Amniotic epithelial cell (primary cell): ENCODE data around the gene KLHL22.
A peak's percentile ranks its signal among the peaks of the same experiment; 100 is the strongest.
"Not testable (repeated sequence)": the region's sequence is repeated elsewhere in the genome, so short reads cannot be mapped to it uniquely, and the experiment has no call there.

Source experiments
- DNase-seq: peaks from one replicate; pipeline ENCODE4 v3.0.0-alpha.2; 2010; ENCODE audit warnings: low read depth

KLHL22 gene

DNA sequence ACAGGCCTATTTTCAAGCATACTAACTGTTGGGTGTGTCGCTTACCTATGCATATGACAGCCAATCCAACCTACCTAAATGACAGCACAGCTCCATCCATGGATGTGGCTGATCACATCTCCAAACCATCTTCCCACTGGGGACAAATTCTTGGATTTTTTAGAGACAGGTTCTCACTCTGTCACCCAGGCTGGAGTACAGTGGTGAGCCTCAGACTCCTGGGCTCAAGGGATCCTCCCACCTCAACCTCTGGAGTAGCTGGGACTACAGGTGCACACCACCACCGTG is 76.0 kb downstream of the KLHL22 start:
- no peak for DNase-seq

DNA sequence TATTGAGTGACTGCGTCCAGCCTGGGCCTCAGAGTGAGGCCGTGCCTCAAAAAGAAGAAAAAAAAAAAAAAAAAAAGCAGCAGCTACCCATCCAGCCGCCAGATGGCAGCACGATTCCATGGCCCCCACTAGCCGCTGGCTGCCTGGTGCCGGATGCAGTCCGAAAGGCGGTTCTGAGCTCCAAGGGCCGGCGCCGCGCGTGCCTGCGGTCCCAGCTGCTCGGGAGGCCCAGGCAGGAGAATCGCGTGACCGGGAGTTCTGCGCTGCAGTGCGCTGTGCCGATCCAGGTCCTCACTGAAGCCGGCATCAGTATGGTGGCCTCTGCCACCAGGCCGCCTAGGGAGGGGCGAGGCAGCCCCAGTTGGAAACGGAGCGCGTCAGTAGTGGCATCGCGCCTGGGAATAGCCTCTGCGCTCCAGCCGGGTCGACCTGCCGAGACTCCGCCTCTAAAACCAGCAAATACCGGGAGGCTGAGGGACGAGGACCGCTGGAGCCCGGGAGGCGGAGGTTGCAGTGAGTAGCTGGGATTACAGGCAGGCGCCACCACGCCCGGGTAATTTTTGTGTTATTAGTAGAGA is 77.3 kb downstream of the KLHL22 start:
- peak; percentile 69 for DNase-seq

DNA sequence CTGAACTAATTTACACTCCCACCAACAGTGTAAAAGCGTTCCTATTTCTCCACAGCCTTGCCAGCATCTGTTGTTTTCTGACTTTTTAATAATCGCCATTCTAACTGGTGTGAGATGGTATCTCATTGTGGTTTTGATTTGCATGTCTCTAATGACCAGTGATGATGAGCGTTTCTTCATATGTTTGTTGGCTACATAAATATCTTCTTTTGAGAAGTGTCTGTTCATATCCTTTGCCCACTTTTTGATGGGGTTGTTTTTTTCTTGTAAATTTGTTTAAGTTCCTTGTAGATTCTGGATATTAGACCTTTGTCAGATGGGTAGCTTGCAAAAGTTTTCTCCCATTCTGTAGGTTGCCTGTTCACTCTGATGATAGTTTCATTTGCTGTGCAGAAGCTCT is 79.9 kb downstream of the KLHL22 start:
- DNase-seq = not testable (repeated sequence)

DNA sequence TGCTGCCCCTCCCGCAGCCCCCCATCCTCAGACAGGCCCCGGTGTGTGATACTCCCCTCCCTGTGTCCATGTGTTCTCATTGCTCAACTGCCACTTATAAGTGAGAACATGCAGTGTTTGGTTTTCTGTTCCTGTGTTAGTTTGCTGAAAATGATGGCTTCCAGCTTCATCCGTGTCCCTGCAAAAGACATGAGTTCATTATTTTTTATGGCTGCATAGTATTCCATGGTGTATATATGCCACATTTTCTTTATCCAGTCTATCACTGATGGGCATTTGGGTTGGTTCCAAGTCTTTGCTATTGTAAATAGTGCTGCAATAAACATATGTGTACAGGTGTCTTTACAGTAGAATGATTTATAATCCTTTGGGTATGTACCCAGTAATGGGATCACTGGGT is 80.4 kb downstream of the KLHL22 start:
- DNase-seq = not testable (repeated sequence)

DNA sequence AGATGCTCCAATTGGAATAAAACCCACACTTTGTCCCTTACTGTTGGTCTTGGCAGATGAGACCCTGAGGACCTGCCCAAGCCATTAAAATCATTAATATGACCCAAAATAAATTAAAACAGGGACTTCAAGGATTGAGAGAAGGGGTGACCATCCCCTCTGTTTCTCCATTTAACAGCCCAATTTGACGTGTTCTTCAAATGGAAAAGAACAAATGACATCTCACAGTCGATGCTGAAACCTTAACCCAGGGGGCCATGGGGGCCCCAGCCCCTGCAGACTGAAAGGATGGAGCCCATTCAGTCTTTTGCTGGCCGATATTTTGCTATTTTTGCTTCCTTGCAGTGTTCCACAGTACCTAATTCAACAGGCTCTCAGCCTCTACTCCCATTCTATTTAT is 81.1 kb downstream of the KLHL22 start:
- no peak for DNase-seq

DNA sequence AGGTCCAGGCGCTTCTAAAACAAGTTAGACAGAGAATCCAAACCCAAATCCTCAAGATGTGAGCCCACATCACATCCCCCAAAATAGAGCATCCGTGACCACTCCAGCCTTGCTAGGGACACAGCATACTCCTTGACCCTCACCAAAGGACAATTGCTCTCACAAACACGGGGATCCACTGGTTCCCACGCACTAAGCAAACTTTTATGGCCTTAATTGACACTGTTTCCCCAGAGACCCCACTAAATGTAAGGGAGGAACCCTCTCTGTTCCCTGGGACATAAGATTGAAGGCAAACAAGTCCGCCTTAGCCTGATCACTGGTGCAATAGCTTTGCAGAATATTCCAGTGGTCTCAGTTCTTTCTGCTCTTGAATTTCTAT is 81.5 kb downstream of the KLHL22 start:
- no peak for DNase-seq

DNA sequence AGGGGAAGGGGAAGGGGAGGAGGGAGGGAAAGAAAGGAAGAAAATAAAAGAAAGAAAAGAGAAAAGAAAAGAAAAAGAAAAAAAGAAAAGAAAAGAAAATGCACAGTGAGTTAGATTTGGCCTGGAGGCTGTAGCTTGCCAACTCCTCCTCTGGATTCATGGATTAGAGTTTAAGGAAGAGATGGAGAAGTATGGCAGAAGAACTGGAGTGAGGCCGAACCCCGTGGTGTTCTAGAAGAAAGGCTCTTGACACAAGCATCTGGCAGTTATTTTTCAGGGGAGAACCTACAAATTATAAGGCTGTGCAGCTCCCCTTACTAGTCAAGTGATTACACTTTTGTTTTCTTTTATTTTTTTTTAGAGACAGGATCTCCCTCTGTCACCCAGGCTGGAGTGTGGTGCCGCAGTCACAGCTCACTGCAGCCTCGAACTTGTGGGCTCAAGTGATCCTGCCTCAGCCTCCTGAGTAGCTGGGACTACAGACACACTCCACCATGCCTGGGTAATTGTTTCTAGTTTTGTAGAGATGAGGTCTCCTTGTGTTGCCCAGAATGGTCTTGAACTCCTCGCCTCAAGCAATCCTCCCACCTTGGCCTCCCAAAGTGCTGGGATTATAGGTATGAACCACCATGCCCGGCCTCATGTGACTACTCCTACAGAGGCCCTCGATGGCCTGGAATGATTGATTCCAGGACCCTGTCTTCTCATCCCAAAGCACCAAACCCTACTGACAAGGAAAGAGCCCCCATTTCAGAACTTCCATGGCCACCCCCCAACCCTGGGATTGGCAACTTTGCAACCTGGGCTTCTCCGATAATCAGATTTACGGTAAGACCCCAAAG is 82.2 kb downstream of the KLHL22 start:
- DNase-seq = no peak

DNA sequence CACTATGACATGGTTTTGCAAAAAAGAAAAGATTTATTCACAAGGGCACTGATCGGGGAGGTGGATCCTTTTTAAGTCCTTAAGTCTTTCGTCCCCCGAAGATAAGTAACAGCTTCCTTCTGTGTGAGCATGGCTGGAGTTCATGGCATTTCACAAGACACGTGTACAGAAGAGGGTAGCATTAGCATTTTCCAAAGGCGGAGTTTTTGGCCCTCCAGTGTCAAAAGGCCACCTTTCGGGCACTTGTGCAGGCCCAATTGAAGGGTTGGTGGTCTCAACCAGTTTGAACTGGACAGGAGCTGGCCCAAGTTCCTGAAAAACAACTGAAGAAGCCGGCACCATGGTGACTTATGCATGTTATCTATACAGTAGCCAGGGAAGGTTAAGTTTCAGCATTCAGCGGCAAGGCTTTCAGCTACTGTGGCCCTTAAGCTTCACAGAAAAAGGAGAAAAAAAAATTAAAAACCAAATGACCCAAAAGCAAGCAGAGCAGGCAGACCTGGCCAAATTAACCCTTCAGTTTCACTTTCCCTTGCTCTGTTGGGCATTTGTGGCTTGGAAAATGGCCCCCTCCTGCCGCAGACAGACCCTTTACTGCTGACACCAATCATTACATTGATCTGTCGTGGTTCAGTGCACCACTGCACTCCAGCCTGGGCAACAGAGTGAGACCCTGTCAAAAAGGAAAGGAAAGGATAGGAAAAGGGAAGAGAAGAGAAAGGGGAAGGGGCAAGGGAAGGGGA is 83.0 kb downstream of the KLHL22 start:
- no peak for DNase-seq

DNA sequence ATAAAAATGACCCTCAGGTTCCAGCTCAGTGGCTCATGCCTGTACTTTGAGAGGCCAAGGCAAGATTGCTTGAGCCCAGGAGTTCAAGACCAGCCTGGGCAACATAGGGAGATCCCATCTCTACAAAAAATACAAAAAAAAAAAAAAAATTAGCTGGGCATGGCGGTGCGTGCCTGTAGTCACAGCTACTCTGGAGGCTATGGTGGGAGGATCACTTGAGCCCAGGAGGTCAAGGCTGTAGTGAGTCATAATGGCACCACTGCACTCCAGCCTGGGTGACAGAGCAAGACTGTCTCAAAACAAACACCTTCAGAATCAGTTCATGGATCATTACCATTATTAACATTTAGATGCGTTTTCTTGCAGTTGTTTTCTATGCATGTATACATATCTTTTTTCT is 86.2 kb downstream of the KLHL22 start:
- DNase-seq = not testable (repeated sequence)

DNA sequence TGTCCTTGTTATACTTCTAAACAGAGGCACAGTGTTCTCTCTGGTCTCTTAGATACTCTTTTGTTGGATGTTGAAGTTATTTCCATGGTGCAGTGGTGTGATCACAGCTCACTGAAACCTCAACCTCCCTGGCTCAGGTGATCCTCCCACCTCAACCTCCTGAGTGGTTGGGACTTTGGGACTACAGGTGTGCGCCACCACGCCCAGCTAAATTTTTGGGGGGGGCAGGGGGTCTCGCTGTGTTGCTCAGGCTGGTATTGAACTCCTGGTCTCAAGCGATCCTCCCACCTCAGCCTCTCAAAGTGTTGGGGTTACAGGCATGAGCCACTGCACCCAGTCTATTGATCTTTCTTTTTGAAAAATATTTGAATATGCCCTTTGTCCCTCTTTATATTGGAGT is 86.7 kb downstream of the KLHL22 start:
- no peak for DNase-seq

DNA sequence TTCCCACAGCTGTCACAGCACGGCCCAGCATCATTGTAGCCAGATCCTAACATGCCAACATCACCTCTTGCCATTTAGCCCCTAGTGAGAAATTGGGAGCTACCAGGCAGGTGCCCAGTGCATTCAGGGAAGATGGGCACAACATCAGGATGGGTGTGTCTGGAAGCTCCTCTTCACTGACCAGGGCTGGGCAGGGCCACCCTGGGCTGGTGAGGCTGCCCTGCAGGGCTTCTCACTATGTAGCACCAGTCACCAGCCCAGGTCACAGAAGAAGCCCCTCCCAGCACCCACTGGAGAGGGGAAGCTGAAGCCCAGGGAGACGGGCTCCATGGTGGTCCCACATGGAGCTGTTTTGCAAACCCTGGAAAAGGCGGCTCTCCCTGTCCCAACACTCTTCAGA is 87.8 kb downstream of the KLHL22 start:
- DNase-seq = no peak

DNA sequence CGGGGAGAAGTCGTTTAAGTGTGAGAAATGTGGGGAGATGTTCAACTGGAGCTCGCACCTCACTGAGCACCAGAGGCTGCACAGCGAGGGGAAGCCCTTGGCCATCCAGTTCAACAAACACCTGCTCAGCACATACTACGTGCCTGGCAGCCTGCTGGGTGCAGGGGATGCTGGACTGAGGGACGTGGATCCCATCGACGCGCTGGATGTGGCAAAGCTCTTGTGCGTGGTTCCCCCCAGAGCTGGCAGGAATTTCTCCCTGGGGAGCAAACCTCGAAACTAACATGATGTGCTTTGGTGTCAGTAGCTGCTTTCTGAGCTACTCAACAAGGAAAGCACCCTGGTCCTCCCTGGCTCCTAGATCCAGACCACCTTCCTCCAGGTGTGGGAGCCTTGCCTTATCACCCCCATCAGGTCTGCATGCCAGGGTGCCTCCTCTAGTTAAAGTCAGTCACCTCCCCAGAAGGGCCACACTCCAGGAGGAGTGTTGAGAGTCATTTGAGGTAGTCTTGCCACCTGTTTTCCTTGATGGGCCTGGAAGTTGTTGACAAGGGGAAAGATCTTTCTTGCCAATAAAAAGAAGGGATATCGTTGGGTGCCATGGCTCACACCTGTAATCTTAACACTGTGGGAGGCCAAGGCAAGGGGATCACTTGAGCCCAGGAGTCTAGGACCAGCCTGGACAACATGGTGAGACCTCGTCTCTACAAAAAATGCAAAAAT is 88.7 kb downstream of the KLHL22 start:
- no peak for DNase-seq

DNA sequence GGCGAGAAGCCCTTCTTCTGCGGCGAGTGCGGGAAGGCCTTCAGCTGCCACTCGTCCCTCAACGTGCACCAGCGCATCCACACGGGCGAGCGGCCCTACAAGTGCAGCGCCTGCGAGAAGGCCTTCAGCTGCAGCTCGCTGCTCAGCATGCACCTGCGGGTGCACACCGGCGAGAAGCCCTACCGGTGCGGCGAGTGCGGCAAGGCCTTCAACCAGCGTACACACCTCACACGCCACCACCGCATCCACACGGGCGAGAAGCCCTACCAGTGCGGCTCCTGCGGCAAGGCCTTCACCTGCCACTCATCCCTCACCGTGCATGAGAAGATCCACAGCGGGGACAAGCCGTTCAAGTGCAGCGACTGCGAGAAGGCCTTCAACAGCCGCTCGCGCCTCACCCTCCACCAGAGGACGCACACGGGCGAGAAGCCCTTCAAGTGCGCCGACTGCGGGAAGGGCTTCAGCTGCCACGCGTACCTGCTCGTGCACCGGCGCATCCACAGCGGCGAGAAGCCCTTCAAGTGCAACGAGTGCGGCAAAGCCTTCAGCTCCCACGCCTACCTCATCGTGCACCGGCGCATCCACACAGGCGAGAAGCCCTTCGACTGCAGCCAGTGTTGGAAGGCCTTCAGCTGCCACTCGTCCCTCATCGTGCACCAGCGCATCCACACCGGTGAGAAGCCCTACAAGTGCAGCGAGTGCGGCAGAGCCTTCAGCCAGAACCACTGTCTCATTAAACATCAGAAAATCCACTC is 89.5 kb downstream of the KLHL22 start:
- no peak for DNase-seq

DNA sequence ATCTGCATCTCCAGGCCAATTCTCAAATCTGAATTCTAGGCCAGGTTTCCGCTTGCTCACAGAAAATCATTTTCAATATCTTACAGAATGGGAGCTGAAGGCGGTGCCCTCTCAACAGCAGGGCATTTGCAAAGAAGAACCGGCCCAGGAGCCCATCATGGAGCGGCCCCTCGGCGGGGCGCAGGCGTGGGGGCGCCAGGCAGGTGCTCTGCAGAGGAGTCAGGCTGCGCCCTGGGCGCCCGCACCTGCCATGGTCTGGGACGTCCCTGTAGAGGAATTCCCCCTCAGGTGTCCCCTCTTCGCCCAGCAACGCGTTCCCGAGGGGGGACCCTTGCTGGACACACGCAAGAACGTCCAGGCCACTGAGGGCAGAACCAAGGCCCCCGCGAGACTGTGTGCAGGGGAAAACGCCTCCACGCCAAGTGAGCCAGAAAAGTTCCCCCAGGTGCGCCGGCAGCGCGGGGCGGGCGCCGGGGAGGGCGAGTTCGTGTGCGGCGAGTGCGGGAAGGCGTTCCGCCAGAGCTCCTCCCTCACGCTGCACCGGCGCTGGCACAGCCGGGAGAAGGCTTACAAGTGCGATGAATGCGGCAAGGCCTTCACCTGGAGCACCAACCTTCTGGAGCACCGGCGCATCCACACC is 90.2 kb downstream of the KLHL22 start:
- DNase-seq = no peak

DNA sequence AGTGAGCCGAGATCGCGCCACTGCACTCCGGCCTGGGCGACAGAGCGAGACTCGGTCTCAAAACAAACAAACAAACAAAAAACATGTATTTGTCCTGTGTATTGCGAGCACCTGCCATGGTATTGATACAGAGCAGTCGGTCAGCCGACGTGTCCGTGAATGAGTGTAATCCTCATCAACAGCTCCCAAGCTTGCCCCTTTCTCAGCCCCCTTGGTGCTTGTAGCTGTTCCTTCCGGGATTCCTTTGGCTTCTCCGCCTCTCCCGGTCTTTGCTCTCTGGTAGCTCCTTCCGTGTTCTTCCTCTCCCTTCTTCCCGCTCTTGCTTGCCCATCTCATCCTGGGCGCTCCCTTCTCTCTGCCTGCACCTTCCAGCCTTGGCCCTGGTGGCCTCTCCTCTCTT is 90.7 kb downstream of the KLHL22 start:
- DNase-seq = no peak

DNA sequence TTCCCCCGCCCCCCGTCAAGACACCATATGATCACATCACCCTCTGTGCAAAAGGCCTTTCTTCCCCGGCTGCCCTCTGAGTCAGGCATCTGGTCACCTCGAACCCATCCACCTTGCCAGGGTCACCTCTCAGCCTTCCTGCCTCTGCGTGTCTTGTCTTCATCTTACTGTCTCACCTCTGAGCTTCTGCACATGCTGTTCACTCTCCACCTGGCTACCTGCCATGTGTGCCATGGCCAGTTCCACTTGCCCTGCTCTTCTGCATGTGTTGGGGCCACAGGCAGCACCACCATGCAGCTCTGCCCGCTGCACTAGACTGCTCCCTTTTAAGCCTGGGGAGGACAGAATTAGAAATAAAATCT is 91.8 kb downstream of the KLHL22 start:
- DNase-seq = no peak

DNA sequence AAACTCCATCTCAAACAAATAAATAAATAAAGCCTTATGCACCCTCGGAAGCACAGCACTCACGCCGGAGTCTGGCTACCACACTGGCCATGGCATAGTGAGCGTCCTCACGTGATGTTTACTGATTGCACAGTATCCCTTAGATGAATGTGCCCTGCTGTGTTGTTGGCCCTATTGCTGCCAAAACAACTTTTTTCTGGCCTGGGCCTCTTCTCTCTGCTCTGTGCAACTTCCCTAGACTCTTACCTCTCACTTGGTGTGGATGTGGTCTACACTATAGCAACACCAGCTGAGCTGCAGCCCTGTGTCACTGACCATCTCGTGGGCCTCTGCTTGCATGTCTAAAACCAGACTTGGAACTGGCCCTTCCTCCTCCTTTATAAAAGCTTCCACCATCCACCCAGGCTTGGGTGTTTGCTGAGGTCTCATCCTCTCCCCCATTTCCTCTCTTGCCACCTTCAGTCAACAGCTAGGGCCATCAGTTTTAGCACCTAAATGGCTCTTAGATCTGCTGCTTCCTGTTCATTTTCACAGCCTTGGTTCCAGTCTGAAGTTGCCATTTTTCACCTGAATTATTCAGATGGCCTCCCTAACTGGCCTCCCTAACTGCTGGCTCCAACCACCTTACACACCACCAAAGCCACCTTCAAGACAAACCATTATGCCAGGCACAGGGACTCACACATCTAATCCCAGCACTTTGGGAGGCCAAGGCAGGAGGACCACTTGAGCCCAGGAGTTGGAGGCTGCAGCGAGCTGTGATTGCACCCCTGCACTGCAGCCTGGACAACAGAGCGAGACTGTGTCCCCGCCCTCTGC is 92.4 kb downstream of the KLHL22 start:
- DNase-seq = no peak

DNA sequence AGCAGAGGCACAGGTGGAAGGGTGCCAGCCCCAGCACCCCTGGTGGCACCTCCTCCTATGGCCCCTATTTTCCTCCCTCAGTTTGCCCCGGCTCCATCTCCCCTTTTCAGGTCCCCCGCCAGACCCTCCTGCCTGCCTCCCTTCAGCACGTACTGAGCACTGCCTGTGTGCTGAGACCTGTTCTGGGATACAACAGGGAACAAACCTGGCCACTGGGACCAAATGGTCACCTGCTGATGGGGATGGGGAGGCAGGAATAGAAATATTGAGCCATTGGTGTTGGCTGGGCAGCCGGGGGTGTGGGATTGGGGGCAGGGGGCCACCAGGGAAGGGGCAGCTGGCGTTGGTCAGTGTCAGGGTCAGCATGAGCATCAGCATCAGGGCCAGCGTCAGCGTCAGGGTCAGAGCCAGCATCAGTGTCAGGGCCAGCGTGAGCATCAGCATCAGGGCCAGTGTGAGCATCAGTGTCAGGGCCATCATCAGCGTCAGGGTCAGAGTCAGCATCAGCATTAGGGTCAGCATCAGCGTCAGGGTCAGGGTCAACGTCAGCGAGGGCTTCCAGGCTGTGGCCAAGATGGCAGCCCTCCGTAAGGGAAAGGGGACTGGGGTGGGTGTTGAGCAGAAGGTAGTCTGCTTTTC is 94.1 kb downstream of the KLHL22 start:
- DNase-seq = no peak

DNA sequence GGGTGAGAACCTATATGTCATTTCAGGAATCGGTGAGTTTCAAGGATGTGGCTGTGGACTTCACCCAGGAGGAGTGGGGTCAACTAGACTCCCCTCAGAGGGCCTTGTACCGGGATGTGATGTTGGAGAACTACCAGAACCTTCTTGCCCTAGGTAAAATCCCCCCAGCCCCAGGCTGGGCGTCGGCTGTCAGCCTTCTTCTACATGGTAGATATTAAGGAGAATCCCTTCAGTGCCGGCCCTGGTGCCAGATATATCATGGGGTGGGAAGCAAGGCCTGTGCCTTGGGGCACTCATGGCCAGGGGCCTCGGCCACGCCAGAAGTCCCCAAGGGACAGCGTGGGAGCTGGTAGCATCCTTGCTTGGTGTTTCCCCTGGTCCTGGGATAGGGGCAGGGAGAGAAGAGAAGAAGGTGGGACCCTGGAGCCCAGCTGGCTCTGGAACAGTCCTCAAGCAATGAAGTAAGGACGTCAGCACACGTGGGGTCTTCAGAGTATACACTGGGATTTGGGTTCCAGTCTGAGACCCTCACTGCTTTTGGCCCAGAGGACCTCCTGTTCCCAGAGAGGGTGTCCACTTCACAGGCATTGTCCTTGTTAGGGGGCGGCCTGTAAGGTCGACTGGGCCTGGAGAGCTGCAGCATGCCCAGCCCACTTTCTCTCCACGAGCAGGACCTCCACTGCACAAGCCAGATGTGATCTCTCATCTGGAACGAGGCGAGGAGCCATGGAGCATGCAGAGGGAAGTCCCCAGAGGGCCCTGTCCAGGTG is 94.8 kb downstream of the KLHL22 start:
- no peak for DNase-seq
